Mucosa of descending colon (tissue), 3 donors: ENCODE results near the gene CNTD1. TPM values are rescaled to one million over a fixed set of nuclear protein-coding genes. Genes with fewer than 3 reads are reported as not detected.

Source experiments
- ATAC-seq: fragments of 200-7000 bp; cut with Tn5 transposase; one replicate; pipeline ENCODE4 v1.9.1; 2020; ENCODE audit warnings: mild to moderate bottlenecking, moderate library complexity
- DNase-seq, 3 donors: peaks; one replicate each; pipeline ENCODE4 v3.0.0-alpha.2; 2020
- H3K36me3 ChIP-seq: fragments of 200-600 bp; one replicate; pipeline ENCODE4 v1.8.0; 2021; ENCODE audit warnings: low read depth, mild to moderate bottlenecking
- H3K4me1 ChIP-seq: fragments of 200-600 bp; one replicate; pipeline ENCODE4 v1.8.0; 2021; ENCODE audit warnings: low read depth, mild to moderate bottlenecking
- H3K4me3 ChIP-seq: fragments of 200-600 bp; one replicate; pipeline ENCODE4 v1.8.0; 2021; ENCODE audit warnings: mild to moderate bottlenecking
- H3K9me3 ChIP-seq: fragments of 200-600 bp; one replicate; pipeline ENCODE4 v1.8.0; 2021; ENCODE audit warnings: mild to moderate bottlenecking
- intact Hi-C, 2 donors: fragments of 100-400 bp; cut with DNase I in 1 of 2; cut with micrococcal nuclease in 1 of 2; formaldehyde crosslinking; loops; one replicate each; pipeline versions ENCODE4 v1.11.0 to v1.11.1; 2022; cut with DNase I, micrococcal nuclease
- total RNA-seq, 3 donors: library from RNA; stranded (reverse); fragmentation: NEBNext Ultra II Directional in 2 of 3; extraction: Animal tissue kit (Norgen Biotek cat#: 25700) in 2 of 3; gene quantifications; one replicate each; pipeline versions ENCODE4 v1.2.1 to v1.2.4, GENCODE V29; 2021 to 2023
- TF ChIP-seq, protein P1 (sequence below): fragments of 200-600 bp; IDR thresholded peaks from one replicate; pipeline ENCODE4 v1.8.0; 2022; ENCODE audit warnings: antibody characterized with exemption, mild to moderate bottlenecking
- donor health status: DM: no; HTN: no; CAD: no; lungs with moderate emphysema.
- donor health status: DM: no; HTN: no; CAD: no.
- donor health status: DM: no; HTN: yes; CAD: no.

CNTD1 gene
- total RNA-seq, 3 donors from 2014 or later, result 0.79 to 3.3 (median 1.2) TPM

DNA sequence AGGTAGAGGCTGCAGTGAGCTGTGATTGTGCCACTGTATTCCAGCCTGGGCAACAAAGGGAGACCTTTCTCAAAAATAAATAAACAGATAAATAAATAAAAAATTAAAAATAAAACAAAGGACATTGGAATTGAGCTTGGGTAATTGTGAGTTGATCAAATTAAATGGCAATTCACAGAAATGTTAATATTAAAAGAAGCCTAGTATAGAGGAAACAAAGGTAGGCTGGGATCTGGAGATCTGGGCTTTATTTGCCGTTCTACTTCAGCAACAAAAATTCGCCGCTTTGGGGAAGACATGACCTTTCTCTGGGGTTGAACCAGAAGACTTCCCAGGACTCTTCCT, 25.7 kb upstream of the CNTD1 start:
- intact Hi-C loops, result no loop called here
- no peak for DNase-seq
- TF ChIP-seq, protein P1, sequence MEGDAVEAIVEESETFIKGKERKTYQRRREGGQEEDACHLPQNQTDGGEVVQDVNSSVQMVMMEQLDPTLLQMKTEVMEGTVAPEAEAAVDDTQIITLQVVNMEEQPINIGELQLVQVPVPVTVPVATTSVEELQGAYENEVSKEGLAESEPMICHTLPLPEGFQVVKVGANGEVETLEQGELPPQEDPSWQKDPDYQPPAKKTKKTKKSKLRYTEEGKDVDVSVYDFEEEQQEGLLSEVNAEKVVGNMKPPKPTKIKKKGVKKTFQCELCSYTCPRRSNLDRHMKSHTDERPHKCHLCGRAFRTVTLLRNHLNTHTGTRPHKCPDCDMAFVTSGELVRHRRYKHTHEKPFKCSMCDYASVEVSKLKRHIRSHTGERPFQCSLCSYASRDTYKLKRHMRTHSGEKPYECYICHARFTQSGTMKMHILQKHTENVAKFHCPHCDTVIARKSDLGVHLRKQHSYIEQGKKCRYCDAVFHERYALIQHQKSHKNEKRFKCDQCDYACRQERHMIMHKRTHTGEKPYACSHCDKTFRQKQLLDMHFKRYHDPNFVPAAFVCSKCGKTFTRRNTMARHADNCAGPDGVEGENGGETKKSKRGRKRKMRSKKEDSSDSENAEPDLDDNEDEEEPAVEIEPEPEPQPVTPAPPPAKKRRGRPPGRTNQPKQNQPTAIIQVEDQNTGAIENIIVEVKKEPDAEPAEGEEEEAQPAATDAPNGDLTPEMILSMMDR, result no peak
- Histone ChIP-seq H3K36me3 (peaks cover 3% of the 10 kb centered on the region), H3K4me1 (peaks cover 20% of the 10 kb centered on the region), H3K9me3 (no peaks in the 10 kb centered on the region), H3K4me3 (no peak overlapping the region)
- ATAC-seq, result no peak

DNA sequence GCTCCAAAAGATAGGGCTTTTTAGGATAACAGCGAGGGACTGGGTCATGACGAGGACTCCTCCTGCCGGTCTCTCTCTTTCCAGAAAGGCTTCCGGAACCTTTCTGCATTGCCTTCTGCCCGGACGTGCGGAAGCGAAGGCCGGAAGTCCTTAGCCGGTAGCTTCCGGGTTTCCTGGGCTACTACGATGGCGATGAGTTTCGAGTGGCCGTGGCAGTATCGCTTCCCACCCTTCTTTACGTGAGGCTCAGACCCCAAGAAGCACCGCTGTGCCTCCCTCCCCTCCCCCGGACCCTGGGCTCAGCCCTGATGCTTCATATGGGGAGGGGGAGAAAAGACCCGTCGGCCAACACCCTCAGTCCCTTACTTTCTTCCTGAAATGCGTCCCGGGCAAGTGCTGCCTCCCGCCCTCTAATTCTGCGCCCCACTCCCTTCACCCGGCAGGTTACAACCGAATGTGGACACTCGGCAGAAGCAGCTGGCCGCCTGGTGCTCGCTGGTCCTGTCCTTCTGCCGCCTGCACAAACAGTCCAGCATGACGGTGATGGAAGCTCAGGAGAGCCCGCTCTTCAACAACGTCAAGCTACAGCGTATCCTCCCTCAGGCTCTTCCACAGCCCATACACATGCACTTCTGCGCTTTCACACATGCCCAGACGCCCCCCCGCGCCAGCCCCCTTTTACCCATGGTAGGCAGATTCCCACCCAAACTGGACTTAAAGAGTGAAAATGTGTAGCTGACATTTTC, 25.2 kb upstream of the CNTD1 start, which contains the start of gene VPS25:
TSS of gene VPS25 (plus strand) at position 160 of the 746 bp plus-strand sequence. CDS start at position 187, 27 bp downstream.
- Histone ChIP-seq H3K4me1 (peaks cover 20% of the 10 kb centered on the region), H3K4me3 (peak within 1 kb of the TSS; percentile 76), H3K36me3 (peaks cover 3% of the 10 kb centered on the region), H3K9me3 (no peaks in the 10 kb centered on the region)
- DNase-seq, result peak; percentile 83 to 86 (median 85)
- intact Hi-C loops, result no loop called here
- ATAC-seq, result peak; percentile 98
- TF ChIP-seq, protein P1, result no peak

DNA sequence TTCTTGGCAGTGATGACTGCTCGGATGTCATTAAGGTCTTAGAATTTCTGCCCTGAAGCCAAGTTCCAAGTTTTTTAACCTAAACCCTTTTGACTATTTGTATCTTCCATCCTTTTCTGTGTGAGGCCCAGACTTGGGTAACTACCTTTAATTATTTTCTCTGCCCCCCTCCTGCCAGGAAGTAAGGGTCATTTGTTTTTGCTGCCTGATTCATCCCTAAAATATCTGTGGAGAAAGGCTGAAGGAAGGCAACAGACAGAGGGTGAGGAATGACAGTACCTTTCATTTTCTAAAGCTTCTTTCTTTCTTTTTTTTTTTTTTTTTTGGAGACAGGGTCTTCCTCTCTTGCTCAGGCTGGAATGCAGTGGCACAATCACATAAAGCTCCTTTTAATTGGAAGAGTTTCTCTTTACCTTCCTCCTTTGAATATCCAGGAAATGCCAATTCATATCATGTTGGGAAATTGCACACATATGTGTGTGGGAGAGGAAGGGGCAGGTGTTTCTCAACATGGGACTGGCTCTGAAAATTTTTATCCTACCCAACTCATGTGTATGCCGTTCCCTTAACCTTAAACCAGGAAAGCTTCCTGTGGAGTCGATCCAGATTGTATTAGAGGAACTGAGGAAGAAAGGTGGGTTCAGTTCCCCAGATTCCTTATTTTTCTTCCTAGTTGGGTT, 24.5 kb upstream of the CNTD1 start:
- ATAC-seq (no peak), DNase-seq (no peak)
- Histone ChIP-seq H3K4me3 (no peak overlapping the region), H3K9me3 (no peaks in the 10 kb centered on the region), H3K36me3 (peaks cover 3% of the 10 kb centered on the region), H3K4me1 (peaks cover 23% of the 10 kb centered on the region)
- intact Hi-C loops, result no loop called here
- TF ChIP-seq, protein P1, result no peak

DNA sequence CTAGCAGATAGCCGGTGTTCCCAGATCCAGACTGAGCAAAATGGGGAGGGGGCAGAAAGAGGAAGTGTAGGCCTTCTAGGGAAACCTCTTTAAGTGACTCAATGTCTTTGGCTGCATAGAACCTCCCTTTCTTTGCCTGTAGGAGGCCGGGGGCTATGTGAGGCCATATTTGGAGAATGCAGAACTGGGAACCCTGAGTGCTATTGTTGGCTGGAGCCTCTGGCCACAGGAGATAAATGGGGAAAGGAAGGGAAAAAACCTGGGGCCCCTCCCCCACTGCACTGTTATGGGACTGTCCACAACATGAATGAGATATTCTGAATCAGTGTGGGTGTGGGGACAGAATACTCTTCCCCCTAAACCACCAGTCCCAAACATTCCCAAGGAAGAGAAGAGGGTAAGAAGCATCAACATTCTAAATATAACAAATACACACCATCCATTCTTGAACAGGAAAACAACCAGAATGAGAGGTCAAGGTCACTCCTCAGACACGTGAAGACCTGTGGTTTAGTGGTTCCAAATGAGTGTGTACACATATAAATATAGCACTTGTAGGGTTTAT, 23.0 kb upstream of the CNTD1 start:
- no peaks in the 10 kb centered on the region for H3K9me3 ChIP-seq
- TF ChIP-seq, protein P1, result no peak
- ATAC-seq (no peak), DNase-seq (no peak)
- intact Hi-C loops, result no loop called here
- H3K4me1 ChIP-seq, result peaks cover 25% of the 10 kb centered on the region
- H3K36me3 ChIP-seq, result peaks cover 3% of the 10 kb centered on the region
- no peak overlapping the region for H3K4me3 ChIP-seq

DNA sequence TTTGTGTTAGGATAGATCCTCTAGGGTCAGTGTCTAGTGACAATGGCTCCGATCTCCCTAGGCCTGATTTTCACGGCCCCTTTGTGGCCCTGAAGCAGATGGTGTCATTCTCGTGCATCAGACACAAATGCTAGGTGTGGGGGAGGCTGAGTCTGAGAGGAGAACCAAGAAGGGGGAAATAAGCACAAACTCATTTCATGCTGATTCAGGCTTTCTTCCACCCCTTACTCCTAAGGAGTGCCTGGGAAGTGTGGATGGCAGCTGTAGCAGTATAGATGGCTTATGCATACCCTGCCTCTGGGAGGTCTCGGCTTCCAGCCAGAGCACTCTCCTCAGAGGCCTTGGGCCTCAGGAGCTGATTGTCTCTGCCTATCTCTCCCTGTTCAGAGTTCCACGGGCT, 20.1 kb upstream of the CNTD1 start:
- Histone ChIP-seq H3K4me3 (no peak overlapping the region), H3K4me1 (peaks cover 25% of the 10 kb centered on the region), H3K9me3 (no peaks in the 10 kb centered on the region), H3K36me3 (peaks cover 3% of the 10 kb centered on the region)
- no peak for DNase-seq
- TF ChIP-seq, protein P1, result no peak
- intact Hi-C loops, result no loop called here
- no peak for ATAC-seq
